Measurements from ENCODE around the gene ZNF582.
"Not testable (repeated sequence)": the region's sequence is repeated elsewhere in the genome, so short reads cannot be mapped to it uniquely, and the experiment has no call there.

Gene ZNF582

DNA sequence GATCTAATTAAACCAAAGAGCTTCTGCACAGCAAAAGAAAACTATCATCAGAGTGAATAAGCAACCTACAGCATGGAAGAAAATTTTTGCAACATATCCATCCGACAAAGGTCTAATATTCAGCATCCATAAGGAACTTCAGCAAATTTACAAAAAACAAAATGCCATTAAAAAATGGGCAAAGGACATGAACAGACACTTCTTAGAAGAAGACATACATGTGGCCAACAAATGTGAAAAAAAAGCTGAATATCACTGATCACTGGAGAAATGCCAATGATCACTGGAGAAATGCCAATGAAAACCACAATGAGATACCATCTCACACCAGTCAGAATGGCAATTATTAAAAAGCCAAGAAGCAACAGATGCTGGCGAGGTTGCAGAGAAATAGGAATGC lies 32.5 kb downstream of the ZNF582 start:
- H3K4me3 ChIP-seq = no peak overlapping the region
- no peak overlapping the region for H3K4me2 ChIP-seq
- H4K20me1 ChIP-seq = no peaks in the 10 kb centered on the region
- no peak overlapping the region for H3K9ac ChIP-seq
- no peak overlapping the region for H3K27ac ChIP-seq
- H3K9me3 ChIP-seq (replicated peaks in 1 of 11) = peaks cover 36 to 80% (median 61%) of the 10 kb centered on the region in 11 experiments
- no peaks in the 10 kb centered on the region for H3K4me1 ChIP-seq
- no peak for TF ChIP-seq Cebpa-rat (IDR thresholded peaks at IDR 0.05)
- no peaks in the 10 kb centered on the region for H3K36me3 ChIP-seq
- H3K27me3 ChIP-seq = no peaks in the 10 kb centered on the region

- Histone ChIP-seq H3K9ac (no peak overlapping the region), H4K20me1 (no peaks in the 10 kb centered on the region), H3K4me2 (no peak overlapping the region), H3K4me1 (no peaks in the 10 kb centered on the region), H3K4me3 (no peak overlapping the region), H3K9me3 (replicated peaks in 1 of 11) (peaks cover 23 to 43% (median 27%) of the 10 kb centered on the region in 11 experiments), H3K36me3 (no peaks in the 10 kb centered on the region), H3K27me3 (no peaks in the 10 kb centered on the region), H3K27ac (no peak overlapping the region)
- TF ChIP-seq Cebpa-rat (IDR thresholded peaks at IDR 0.05) = no peak
Measured at GRCh38 chr19:56356944-56357343, 36.4 kb downstream of the ZNF582 start.

GRCh38 chr19:56355517-56355916 lies 37.8 kb downstream of the ZNF582 start:
- H3K27ac ChIP-seq = no peak overlapping the region
- no peaks in the 10 kb centered on the region for H3K36me3 ChIP-seq
- no peak for TF ChIP-seq Cebpa-rat (IDR thresholded peaks at IDR 0.05)
- H3K9me3 ChIP-seq (replicated peaks in 1 of 11) = peaks cover 11 to 29% (median 14%) of the 10 kb centered on the region in 11 experiments; a peak in 21 of 22 replicates
- H3K27me3 ChIP-seq = no peaks in the 10 kb centered on the region; a peak in 1 of 22 replicates
- no peak overlapping the region for H3K4me3 ChIP-seq
- H4K20me1 ChIP-seq = no peaks in the 10 kb centered on the region
- no peak overlapping the region for H3K4me2 ChIP-seq
- H3K9ac ChIP-seq = no peak overlapping the region
- H3K4me1 ChIP-seq = no peaks in the 10 kb centered on the region

DNA sequence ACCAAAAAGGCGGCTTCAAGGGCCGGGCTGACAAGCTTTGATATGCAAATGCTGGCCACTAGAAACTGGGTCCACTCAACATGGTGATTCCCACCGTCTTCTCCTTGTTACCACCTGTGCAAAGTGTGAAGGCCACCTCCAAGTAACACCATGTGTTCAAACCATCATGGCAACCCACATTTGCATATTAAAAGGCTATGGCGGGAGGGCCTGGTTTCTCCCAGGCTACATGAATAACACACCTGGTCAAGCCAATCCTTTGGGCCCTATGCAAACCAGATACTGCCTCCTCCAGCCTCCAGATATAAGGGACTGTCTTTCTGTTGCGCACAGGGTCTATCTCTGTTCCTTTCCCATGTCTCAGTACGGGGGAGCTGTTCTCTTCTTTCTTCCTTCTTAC lies 42.1 kb downstream of the ZNF582 start:
- H4K20me1 ChIP-seq = no peaks in the 10 kb centered on the region
- H3K9me3 ChIP-seq (replicated peaks in 1 of 11) = no peaks in the 10 kb centered on the region
- no peak overlapping the region for H3K4me2 ChIP-seq
- H3K4me1 ChIP-seq = no peaks in the 10 kb centered on the region
- no peak overlapping the region for H3K4me3 ChIP-seq
- no peak overlapping the region for H3K9ac ChIP-seq
- H3K27ac ChIP-seq = no peak overlapping the region
- no peaks in the 10 kb centered on the region for H3K36me3 ChIP-seq
- no peaks in the 10 kb centered on the region; a peak in 1 of 22 replicates for H3K27me3 ChIP-seq
- TF ChIP-seq Cebpa-rat (IDR thresholded peaks at IDR 0.05) = no peak

GRCh38 chr19:56350416-56351045 lies 42.8 kb downstream of the ZNF582 start:
- no peaks in the 10 kb centered on the region; a peak in 1 of 22 replicates for H3K27me3 ChIP-seq
- H3K4me1 ChIP-seq = no peaks in the 10 kb centered on the region
- H3K4me3 ChIP-seq = no peak overlapping the region
- no peaks in the 10 kb centered on the region for H4K20me1 ChIP-seq
- no peaks in the 10 kb centered on the region for H3K36me3 ChIP-seq
- TF ChIP-seq Cebpa-rat (IDR thresholded peaks at IDR 0.05) = no peak
- H3K4me2 ChIP-seq = no peak overlapping the region
- H3K9ac ChIP-seq = no peak overlapping the region
- H3K9me3 ChIP-seq (replicated peaks in 1 of 11) = no peaks in the 10 kb centered on the region
- H3K27ac ChIP-seq = no peak overlapping the region

- Histone ChIP-seq H3K27me3 (no peaks in the 10 kb centered on the region; a peak in 1 of 22 replicates), H3K27ac (no peak overlapping the region), H3K9me3 (replicated peaks in 1 of 11) (peaks cover 2 to 10% (median 3%) of the 10 kb centered on the region in 11 experiments; a peak in 21 of 22 replicates), H3K4me2 (no peak overlapping the region), H3K4me3 (no peak overlapping the region), H3K36me3 (no peaks in the 10 kb centered on the region), H3K9ac (no peak overlapping the region), H4K20me1 (no peaks in the 10 kb centered on the region), H3K4me1 (no peaks in the 10 kb centered on the region)
- TF ChIP-seq Cebpa-rat (IDR thresholded peaks at IDR 0.05) = no peak
Measured at GRCh38 chr19:56348289-56348877, 45.0 kb downstream of the ZNF582 start.

GRCh38 chr19:56347163-56347778 lies 46.1 kb downstream of the ZNF582 start:
- H3K4me2 ChIP-seq = no peak overlapping the region
- H4K20me1 ChIP-seq = no peaks in the 10 kb centered on the region
- H3K4me1 ChIP-seq = no peaks in the 10 kb centered on the region
- no peak overlapping the region for H3K27ac ChIP-seq
- no peak overlapping the region for H3K9ac ChIP-seq
- no peak for TF ChIP-seq Cebpa-rat (IDR thresholded peaks at IDR 0.05)
- no peaks in the 10 kb centered on the region for H3K36me3 ChIP-seq
- H3K9me3 ChIP-seq (replicated peaks in 1 of 11) = peaks cover 13 to 21% (median 14%) of the 10 kb centered on the region in 11 experiments
- no peaks in the 10 kb centered on the region; a peak in 1 of 22 replicates for H3K27me3 ChIP-seq
- no peak overlapping the region for H3K4me3 ChIP-seq

DNA sequence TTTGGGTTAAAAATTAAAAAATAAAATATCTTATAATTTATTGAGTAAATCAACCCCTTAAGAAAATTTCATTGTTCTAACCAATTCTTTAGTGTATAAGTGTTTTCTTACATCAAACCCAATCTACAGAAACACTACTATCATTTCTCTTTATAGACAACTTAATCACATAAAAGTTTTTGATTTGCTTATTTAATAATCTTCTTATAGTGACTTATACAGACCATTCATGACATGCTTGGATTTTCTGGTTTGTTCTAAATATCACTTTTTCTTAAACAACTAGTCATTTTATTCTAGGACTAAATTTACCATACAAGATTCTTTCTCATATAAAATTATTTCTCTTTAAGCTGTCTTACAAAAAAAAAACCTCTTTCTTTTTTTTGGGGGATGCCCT lies 51.4 kb downstream of the ZNF582 start:
- Histone ChIP-seq H3K36me3 (no peaks in the 10 kb centered on the region), H3K27me3 (no peaks in the 10 kb centered on the region), H3K4me3 (no peak overlapping the region), H3K9ac (no peak overlapping the region), H3K9me3 (replicated peaks in 1 of 11) (peaks cover 40 to 57% (median 51%) of the 10 kb centered on the region in 11 experiments), H3K4me2 (no peak overlapping the region), H4K20me1 (no peaks in the 10 kb centered on the region), H3K4me1 (no peaks in the 10 kb centered on the region), H3K27ac (no peak overlapping the region)
- no peak for TF ChIP-seq Cebpa-rat (IDR thresholded peaks at IDR 0.05)

DNA sequence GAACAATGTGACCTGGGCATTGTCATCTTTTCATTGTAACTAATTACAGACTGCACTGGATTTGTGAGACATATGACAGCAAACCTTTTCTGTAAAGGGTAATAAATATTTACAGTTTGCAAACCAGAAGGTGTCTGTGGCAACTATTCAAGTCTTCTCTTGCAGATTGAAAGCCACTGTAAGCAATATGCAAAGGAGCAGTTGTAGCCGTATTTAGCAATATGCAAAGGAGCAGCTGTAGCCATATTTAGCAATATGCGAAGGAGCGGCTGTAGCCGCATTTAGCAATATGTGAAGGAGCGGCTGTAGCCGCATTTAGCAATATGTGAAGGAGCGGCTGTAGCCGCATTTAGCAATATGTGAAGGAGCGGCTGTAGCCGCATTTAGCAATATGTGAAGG lies 54.3 kb downstream of the ZNF582 start:
- not testable (repeated sequence) for H3K27me3 ChIP-seq, H3K4me3 ChIP-seq, H3K4me2 ChIP-seq

GRCh38 chr19:56337077-56337476 lies 56.3 kb downstream of the ZNF582 start:
- not testable (repeated sequence) for H3K4me2 ChIP-seq, H3K9ac ChIP-seq, H3K27ac ChIP-seq, H3K36me3 ChIP-seq, H4K20me1 ChIP-seq, H3K4me3 ChIP-seq, H3K4me1 ChIP-seq, H3K27me3 ChIP-seq
- H3K9me3 ChIP-seq (replicated peaks in 1 of 11) = peaks cover 24 to 37% (median 35%) of the 10 kb centered on the region in 11 experiments

More for the DNA sequence above, 54.3 kb downstream of the ZNF582 start:
- not testable (repeated sequence) for H3K9ac ChIP-seq, H4K20me1 ChIP-seq, H3K4me1 ChIP-seq, H3K36me3 ChIP-seq, H3K27ac ChIP-seq
- peaks cover 40 to 54% (median 51%) of the 10 kb centered on the region in 11 experiments for H3K9me3 ChIP-seq (replicated peaks in 1 of 11)

GRCh38 chr19:56335371-56335770 lies 58.0 kb downstream of the ZNF582 start:
- not testable (repeated sequence) for H4K20me1 ChIP-seq, H3K27ac ChIP-seq, H3K4me2 ChIP-seq, H3K4me3 ChIP-seq, H3K4me1 ChIP-seq, H3K27me3 ChIP-seq, H3K36me3 ChIP-seq, H3K9ac ChIP-seq
- peaks cover 9 to 20% (median 18%) of the 10 kb centered on the region in 11 experiments for H3K9me3 ChIP-seq (replicated peaks in 1 of 11)

Measured in BLaER1 treated with 17β-estradiol and CSF1 and Interleukin-3, amounts not matched to agents 10 nM and 100 nM (cell line).